Right lobe of liver (tissue), 6 donors: Measurements from ENCODE around the gene ST8SIA3. TPM values are rescaled to one million over a fixed set of nuclear protein-coding genes. Genes with fewer than 3 reads are reported as not detected.

ENCODE experiments used
- ATAC-seq, 4 donors: fragments of 200-7000 bp; cut with Tn5 transposase; one replicate each; pipeline ENCODE4 v1.9.1; 2020; ENCODE audit warnings: mild to moderate bottlenecking in 4 of 4, moderate library complexity in 4 of 4
- DNase-seq, 3 donors: peaks; one replicate each; pipeline ENCODE4 v3.0.0-alpha.2; 2020
- H3K27ac ChIP-seq, 3 donors: fragments of 200-600 bp; one replicate each; pipeline ENCODE4 v1.8.0; 2022
- H3K27me3 ChIP-seq, 2 donors: fragments of 200-600 bp; one replicate each; pipeline ENCODE4 v1.8.0; 2022
- H3K36me3 ChIP-seq, 4 donors: fragments of 200-600 bp; sonication (generic) in 1 of 4; one replicate each; pipeline versions ENCODE4 v1.5.1 to v1.8.0; 2017 to 2022; ENCODE audit warnings: control low read depth in 1 of 4
- H3K4me1 ChIP-seq, 4 donors: fragments of 200-600 bp; sonication (generic) in 1 of 4; one replicate each; pipeline versions ENCODE4 v1.5.1 to v1.8.0; 2017 to 2022; ENCODE audit warnings: control low read depth in 1 of 4
- H3K4me3 ChIP-seq, 3 donors: fragments of 200-600 bp; one replicate each; pipeline ENCODE4 v1.8.0; 2022
- H3K9me3 ChIP-seq, 4 donors: fragments of 200-600 bp; sonication (generic) in 1 of 4; one replicate each; pipeline versions ENCODE4 v1.5.1 to v1.8.0; 2017 to 2022; ENCODE audit warnings: control low read depth in 1 of 4
- POLR2A ChIP-seq: fragments of 450-650 bp; IDR thresholded peaks from one replicate; pipeline ENCODE4 v1.6.1; 2017; ENCODE audit warnings: antibody characterized with exemption, mild to moderate bottlenecking
- WGBS: methylation state at CpG from one replicate; pipeline ENCODE4 v1.1.6; 2018; ENCODE audit warnings: low coverage, low lambda C conversion rate; ENCODE audit not compliant: insufficient coverage; ENCODE audit errors: missing lambda C conversion rate; 5-methylcytosine and 5-hydroxymethylcytosine counted together
- intact Hi-C, 2 donors: fragments of 100-400 bp; cut with DNase I; formaldehyde crosslinking; loops; one replicate each; pipeline versions ENCODE4 v1.11.2 to v1.14.1; 2022
- total RNA-seq, 6 experiments: library from RNA; depleted of rRNA in 2 of 6; stranded (reverse); fragments of >200 nt in 2 of 6; fragmentation: NEBNext Ultra II Directional in 3 of 6; extraction: Animal tissue kit (Norgen Biotek cat#: 25700) in 3 of 6; gene quantifications; one replicate each; pipeline versions ENCODE4 v1.1.0 to v1.2.4, GENCODE V29; 2016 to 2023
- TF ChIP-seq, protein P1 (sequence below), 4 donors: fragments of 200-600 bp in 3 of 4; fragments of 450-650 bp in 1 of 4; IDR thresholded peaks; one replicate each; pipeline versions ENCODE4 v1.5.1 to v1.8.0; 2016 to 2022; ENCODE audit warnings: antibody characterized with exemption in 4 of 4, mild to moderate bottlenecking in 2 of 4
- donor health status: DM: no; HTN: yes; CAD: no.
- donor health status: DM: no; HTN: no; CAD: no.
- donor health status: DM: no; HTN: no; CAD: no.
- donor health status: DM: no; HTN: yes; CAD: no.
- donor health status: DM: no; HTN: yes; CAD: no.

The ST8SIA3 gene
- total RNA-seq, 6 experiments from 2014 or later, result 0.02 to 0.15 (median 0.07) TPM; not detected in 1

DNA sequence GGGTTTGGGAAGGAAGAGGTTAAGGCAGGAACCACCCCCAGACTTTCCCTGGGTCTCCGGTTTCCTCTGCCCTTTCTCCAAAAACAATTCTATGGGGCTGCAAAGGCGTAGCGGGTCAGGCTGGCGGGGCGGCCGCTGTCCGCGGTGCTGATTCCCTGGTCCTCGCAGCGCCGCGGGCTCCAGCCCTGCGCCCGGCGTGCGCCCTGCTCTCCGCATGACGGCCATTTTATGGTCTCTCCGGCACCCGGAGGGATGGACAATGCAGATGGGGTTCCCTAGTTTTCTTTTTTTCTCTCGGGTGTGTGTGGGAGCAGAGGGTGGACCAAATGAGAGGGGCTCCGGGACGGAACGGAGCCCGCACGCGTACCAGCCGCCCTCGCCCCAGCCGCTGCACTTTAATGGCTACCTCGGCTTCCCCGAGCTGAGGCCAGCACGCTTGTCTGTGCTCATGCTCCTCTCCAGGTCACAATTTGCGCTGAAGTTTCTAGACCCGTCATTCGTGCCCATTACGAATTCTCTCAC lies 1.6 kb downstream of the ST8SIA3 start:
- TF ChIP-seq POLR2A, result no peak
- TF ChIP-seq, protein P1, sequence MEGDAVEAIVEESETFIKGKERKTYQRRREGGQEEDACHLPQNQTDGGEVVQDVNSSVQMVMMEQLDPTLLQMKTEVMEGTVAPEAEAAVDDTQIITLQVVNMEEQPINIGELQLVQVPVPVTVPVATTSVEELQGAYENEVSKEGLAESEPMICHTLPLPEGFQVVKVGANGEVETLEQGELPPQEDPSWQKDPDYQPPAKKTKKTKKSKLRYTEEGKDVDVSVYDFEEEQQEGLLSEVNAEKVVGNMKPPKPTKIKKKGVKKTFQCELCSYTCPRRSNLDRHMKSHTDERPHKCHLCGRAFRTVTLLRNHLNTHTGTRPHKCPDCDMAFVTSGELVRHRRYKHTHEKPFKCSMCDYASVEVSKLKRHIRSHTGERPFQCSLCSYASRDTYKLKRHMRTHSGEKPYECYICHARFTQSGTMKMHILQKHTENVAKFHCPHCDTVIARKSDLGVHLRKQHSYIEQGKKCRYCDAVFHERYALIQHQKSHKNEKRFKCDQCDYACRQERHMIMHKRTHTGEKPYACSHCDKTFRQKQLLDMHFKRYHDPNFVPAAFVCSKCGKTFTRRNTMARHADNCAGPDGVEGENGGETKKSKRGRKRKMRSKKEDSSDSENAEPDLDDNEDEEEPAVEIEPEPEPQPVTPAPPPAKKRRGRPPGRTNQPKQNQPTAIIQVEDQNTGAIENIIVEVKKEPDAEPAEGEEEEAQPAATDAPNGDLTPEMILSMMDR (IDR thresholded peaks at IDR 0.05), result no peak
- Histone ChIP-seq H3K27me3 (peaks cover 0 to 4% of the 10 kb centered on the region in 2 donors), H3K27ac (no peak overlapping the region), H3K9me3 (no peaks in the 10 kb centered on the region), H3K4me1 (peaks cover 0 to 11% (median 0%) of the 10 kb centered on the region in 4 donors), H3K36me3 (no peaks in the 10 kb centered on the region), H3K4me3 (peak overlapping the region in 2 of 3 donors; percentile 5 to 32)
- intact Hi-C loops, result no loop called here
- whole genome bisulfite sequencing, result 19% methylated on average over 10 of the region's 37 CpGs
- peak; percentile 56 to 70 (median 56) for DNase-seq
- ATAC-seq, result peak; percentile 91 to 98 (median 96)

GRCh38 chr18:57359433-57359832 lies 7.1 kb downstream of the ST8SIA3 start:
- DNase-seq, result no peak
- ATAC-seq, result peak in 1 of 4 donors; percentile 49
- Histone ChIP-seq H3K9me3 (no peaks in the 10 kb centered on the region), H3K36me3 (no peaks in the 10 kb centered on the region), H3K27ac (no peak overlapping the region), H3K27me3 (no peaks in the 10 kb centered on the region), H3K4me3 (no peak overlapping the region), H3K4me1 (no peaks in the 10 kb centered on the region)
- intact Hi-C loops, result no loop called here
- TF ChIP-seq, protein P1 (IDR thresholded peaks at IDR 0.05), result no peak
- no peak for TF ChIP-seq POLR2A
- 34% methylated on average over 4 of the region's 4 CpGs for WGBS

DNA sequence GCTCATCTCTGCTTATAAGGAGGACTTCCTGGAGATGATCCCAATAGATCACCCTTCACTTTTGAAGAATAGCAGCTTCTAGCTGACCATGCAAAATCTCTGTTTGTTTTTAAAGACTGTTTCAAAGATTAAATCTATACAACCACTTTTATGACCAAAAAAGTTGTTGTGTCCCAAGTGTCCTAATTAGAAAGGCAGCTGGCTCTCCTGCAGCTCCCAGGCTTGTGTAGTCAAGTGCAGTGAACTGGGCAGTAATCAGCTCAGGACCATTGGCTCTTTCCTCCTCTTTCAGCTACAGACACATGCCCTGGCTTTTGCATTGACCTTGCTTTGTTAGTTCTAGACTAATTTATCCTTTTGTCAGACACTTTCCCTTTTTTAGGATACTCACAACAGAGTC lies 10.4 kb downstream of the ST8SIA3 start:
- TF ChIP-seq, protein P1 (IDR thresholded peaks at IDR 0.05), result no peak
- TF ChIP-seq POLR2A, result no peak
- ATAC-seq, result no peak
- intact Hi-C loops, result no loop called here
- H3K36me3 ChIP-seq, result no peaks in the 10 kb centered on the region
- H3K4me3 ChIP-seq, result no peak overlapping the region
- no peaks in the 10 kb centered on the region for H3K9me3 ChIP-seq
- H3K4me1 ChIP-seq, result no peaks in the 10 kb centered on the region
- no peaks in the 10 kb centered on the region for H3K27me3 ChIP-seq
- DNase-seq, result no peak
- H3K27ac ChIP-seq, result no peak overlapping the region

- intact Hi-C loops, result no loop called here
- WGBS, result 14% methylated on average over 2 of the region's 2 CpGs
- H3K4me1 ChIP-seq, result no peaks in the 10 kb centered on the region
Measured at GRCh38 chr18:57364460-57364859, 12.1 kb downstream of the ST8SIA3 start.

More at GRCh38 chr18:57364460-57364859, 12.1 kb downstream of the ST8SIA3 start:
- Histone ChIP-seq H3K36me3 (no peaks in the 10 kb centered on the region), H3K4me3 (no peak overlapping the region), H3K27ac (no peak overlapping the region), H3K9me3 (no peaks in the 10 kb centered on the region), H3K27me3 (no peaks in the 10 kb centered on the region)
- ATAC-seq (peak in 2 of 4 donors; percentile 24 to 25), DNase-seq (peak in 1 of 3 donors; percentile 56)
- TF ChIP-seq, protein P1 (IDR thresholded peaks at IDR 0.05), result no peak
- no peak for TF ChIP-seq POLR2A
